Hepatocyte (in vitro differentiated cells): ENCODE results near the gene TIMM8B. TPM values are rescaled to one million over a fixed set of nuclear protein-coding genes. Genes with fewer than 3 reads are reported as not detected.
"Not testable (repeated sequence)": the region's sequence is repeated elsewhere in the genome, so short reads cannot be mapped to it uniquely, and the experiment has no call there.

ENCODE experiments used
- DNase-seq: peaks from one replicate; pipeline ENCODE4 v3.0.0-alpha.2; 2016; ENCODE audit warnings: low spot score
- H2AFZ ChIP-seq: fragments of 200-600 bp; sonication (generic); 2 replicates; pipeline ENCODE4 v1.6.0; 2016; ENCODE audit warnings: antibody characterized with exemption, mild to moderate bottlenecking
- H3K27ac ChIP-seq: fragments of 200-600 bp; sonication (generic); 2 replicates; pipeline ENCODE4 v1.5.1; 2016; ENCODE audit warnings: mild to moderate bottlenecking
- H3K27me3 ChIP-seq: fragments of 200-600 bp; sonication (generic); 2 replicates; pipeline ENCODE4 v1.6.1; 2016
- H3K36me3 ChIP-seq: fragments of 200-600 bp; sonication (generic); replicated peaks from 2 replicates; pipeline ENCODE4 v1.5.1; 2016; ENCODE audit warnings: low read depth; ENCODE audit not compliant: insufficient read depth
- H3K4me1 ChIP-seq: fragments of 200-600 bp; sonication (generic); 2 replicates; pipeline ENCODE4 v1.5.1; 2016; ENCODE audit warnings: mild to moderate bottlenecking, moderate library complexity; ENCODE audit not compliant: insufficient read depth
- H3K4me2 ChIP-seq: fragments of 200-600 bp; sonication (generic); 2 replicates; pipeline ENCODE4 v1.6.0; 2016
- H3K4me3 ChIP-seq: fragments of 200-600 bp; sonication (generic); 2 replicates; pipeline ENCODE4 v1.5.1; 2016; ENCODE audit warnings: mild to moderate bottlenecking
- H3K79me2 ChIP-seq: fragments of 200-600 bp; sonication (generic); 2 replicates; pipeline ENCODE4 v1.6.0; 2017; ENCODE audit warnings: mild to moderate bottlenecking
- H3K9me2 ChIP-seq: fragments of 200-600 bp; sonication (generic); replicated peaks from 2 replicates; pipeline ENCODE4 v1.6.0; 2017; ENCODE audit warnings: mild to moderate bottlenecking; ENCODE audit not compliant: insufficient read depth
- H3K9me3 ChIP-seq: fragments of 200-600 bp; sonication (generic); 2 replicates; pipeline ENCODE4 v1.5.1; 2016; ENCODE audit warnings: low read depth, mild to moderate bottlenecking
- H4K20me1 ChIP-seq: fragments of 200-600 bp; sonication (generic); 2 replicates; pipeline ENCODE4 v1.6.0; 2016; ENCODE audit warnings: mild to moderate bottlenecking; ENCODE audit not compliant: insufficient read depth, poor library complexity, severe bottlenecking
- CTCF ChIP-seq: fragments of 200-600 bp; sonication (generic); IDR thresholded peaks from 2 replicates; pipeline ENCODE4 v1.5.1; 2016; ENCODE audit warnings: antibody characterized with exemption, mild to moderate bottlenecking; ENCODE audit not compliant: poor library complexity
- EZH2 ChIP-seq: fragments of 200-600 bp; sonication (generic); IDR thresholded peaks from 2 replicates; pipeline ENCODE4 v1.6.1; 2016; ENCODE audit warnings: antibody characterized with exemption, mild to moderate bottlenecking, borderline replicate concordance
- EZH2phosphoT487 ChIP-seq: fragments of 200-600 bp; sonication (generic); IDR thresholded peaks from one replicate; pipeline ENCODE4 v1.6.1; 2018; ENCODE audit warnings: antibody characterized with exemption, mild to moderate bottlenecking, low read depth, moderate library complexity; ENCODE audit not compliant: unreplicated experiment, severe bottlenecking
- WGBS: methylation state at CpG from one replicate; pipeline ENCODE4 v1.1.6; 2016; ENCODE audit warnings: low lambda C conversion rate; ENCODE audit errors: missing lambda C conversion rate; 5-methylcytosine and 5-hydroxymethylcytosine counted together
- polyA plus RNA-seq: library from polyadenylated mRNA; unstranded; fragments of >200 nt; fragmentation: Nextera tagmentation; extraction: Ambion mirVana; gene quantifications from 2 replicates; pipeline ENCODE4 v1.2.1, GENCODE V29; 2016
- total RNA-seq: library from RNA; depleted of rRNA; stranded (reverse); fragments of >200 nt; gene quantifications from 2 replicates; pipeline ENCODE4 v1.2.3, GENCODE V29; 2014

The TIMM8B gene
- total and polyA plus RNA-seq, 2 experiments from 2014 or later: 62.8 to 128 TPM

GRCh38 chr11:112057170-112057569 is 29.4 kb downstream of the TIMM8B start:
- no peak overlapping the region for H3K4me3 ChIP-seq
- H3K27me3 ChIP-seq: no peaks in the 10 kb centered on the region
- H3K4me1 ChIP-seq: no peaks in the 10 kb centered on the region
- no peaks in the 10 kb centered on the region for H3K9me3 ChIP-seq
- H3K4me2 ChIP-seq: no peak overlapping the region
- no peaks in the 10 kb centered on the region for H3K79me2 ChIP-seq
- no peak for DNase-seq
- no peak overlapping the region for H3K27ac ChIP-seq
- no peaks in the 10 kb centered on the region for H4K20me1 ChIP-seq
- no peaks in the 10 kb centered on the region for H3K9me2 ChIP-seq
- WGBS: 86% methylated on average over 4 of the region's 4 CpGs
- TF ChIP-seq CTCF (no peak), EZH2 (no peak), EZH2phosphoT487 (no peak)
- no peaks in the 10 kb centered on the region for H3K36me3 ChIP-seq
- no peak overlapping the region for H2AFZ ChIP-seq

GRCh38 chr11:112051768-112052167 is 34.8 kb downstream of the TIMM8B start:
- WGBS: 95% methylated on average over 3 of the region's 3 CpGs

GRCh38 chr11:112050721-112051120 is 35.8 kb downstream of the TIMM8B start:
- no peaks in the 10 kb centered on the region for H3K36me3 ChIP-seq
- H3K9me3 ChIP-seq: no peaks in the 10 kb centered on the region
- WGBS: 100% methylated on average over 3 of the region's 3 CpGs
- DNase-seq: no peak
- no peaks in the 10 kb centered on the region for H3K79me2 ChIP-seq
- H3K4me3 ChIP-seq: no peak overlapping the region
- no peak overlapping the region for H2AFZ ChIP-seq
- TF ChIP-seq EZH2: no peak
- no peak for TF ChIP-seq CTCF
- TF ChIP-seq EZH2phosphoT487: no peak
- H3K9me2 ChIP-seq: no peaks in the 10 kb centered on the region
- H3K4me1 ChIP-seq: no peaks in the 10 kb centered on the region
- no peaks in the 10 kb centered on the region for H4K20me1 ChIP-seq
- H3K27me3 ChIP-seq: no peaks in the 10 kb centered on the region
- no peak overlapping the region for H3K27ac ChIP-seq
- no peak overlapping the region for H3K4me2 ChIP-seq

More at GRCh38 chr11:112051768-112052167, 34.8 kb downstream of the TIMM8B start:
- Histone ChIP-seq H2AFZ (no peak overlapping the region), H3K9me2 (no peaks in the 10 kb centered on the region), H3K36me3 (no peaks in the 10 kb centered on the region), H3K4me1 (no peaks in the 10 kb centered on the region), H4K20me1 (no peaks in the 10 kb centered on the region), H3K27ac (no peak overlapping the region), H3K4me3 (no peak overlapping the region), H3K79me2 (no peaks in the 10 kb centered on the region), H3K27me3 (no peaks in the 10 kb centered on the region), H3K4me2 (no peak overlapping the region), H3K9me3 (no peaks in the 10 kb centered on the region)
- no peak for TF ChIP-seq EZH2
- TF ChIP-seq CTCF: no peak
- TF ChIP-seq EZH2phosphoT487: no peak
- no peak for DNase-seq

DNA sequence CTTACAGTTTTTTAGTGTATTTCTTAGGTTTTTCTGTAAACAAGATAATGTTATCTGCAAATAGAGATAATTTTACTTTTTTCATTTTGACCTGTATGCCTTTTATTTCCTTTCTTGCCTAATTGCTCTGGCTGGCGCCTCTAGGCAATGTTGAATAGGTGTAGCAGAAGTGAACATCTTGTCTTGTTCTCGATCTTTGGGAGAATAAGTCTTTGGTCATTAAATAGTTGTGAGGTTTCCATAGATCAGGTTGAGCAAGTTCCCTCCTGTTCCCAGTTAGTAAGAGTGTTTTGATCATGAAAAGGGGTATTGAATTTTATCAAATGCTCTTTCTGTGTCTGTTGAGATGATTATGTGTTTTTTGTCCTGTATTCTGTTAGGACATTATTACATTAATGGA is 36.8 kb downstream of the TIMM8B start:
- no peaks in the 10 kb centered on the region for H3K27me3 ChIP-seq
- no peak overlapping the region for H3K27ac ChIP-seq
- WGBS: 48% methylated on average over 2 of the region's 2 CpGs
- H3K4me2 ChIP-seq: no peak overlapping the region
- no peaks in the 10 kb centered on the region for H3K9me3 ChIP-seq
- no peaks in the 10 kb centered on the region for H3K79me2 ChIP-seq
- TF ChIP-seq EZH2 (no peak), CTCF (no peak), EZH2phosphoT487 (no peak)
- no peaks in the 10 kb centered on the region for H3K36me3 ChIP-seq
- H3K4me1 ChIP-seq: no peaks in the 10 kb centered on the region
- H3K9me2 ChIP-seq: no peaks in the 10 kb centered on the region
- H3K4me3 ChIP-seq: no peak overlapping the region
- no peak for DNase-seq
- no peaks in the 10 kb centered on the region for H4K20me1 ChIP-seq
- H2AFZ ChIP-seq: no peak overlapping the region

DNA sequence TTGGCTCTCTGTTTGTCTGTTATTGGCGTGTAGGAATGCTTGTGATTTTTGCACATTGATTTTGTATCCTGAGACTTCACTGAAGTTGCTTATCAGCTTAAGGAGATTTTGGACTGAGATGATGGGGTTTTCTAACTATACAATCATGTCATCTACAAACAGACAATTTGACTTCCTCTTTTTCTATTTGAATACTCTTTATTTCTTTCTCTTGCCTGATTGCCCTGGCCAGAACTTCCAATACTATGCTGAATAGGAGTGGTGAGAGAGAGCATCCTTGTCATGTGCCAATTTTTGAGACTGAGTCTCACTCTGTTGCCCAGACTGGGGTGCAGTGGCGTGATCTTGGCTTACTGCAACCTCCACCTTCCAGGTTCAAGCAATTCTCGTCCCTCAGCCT is 38.3 kb downstream of the TIMM8B start:
- not testable (repeated sequence) for H3K36me3 ChIP-seq, H3K27ac ChIP-seq

DNA sequence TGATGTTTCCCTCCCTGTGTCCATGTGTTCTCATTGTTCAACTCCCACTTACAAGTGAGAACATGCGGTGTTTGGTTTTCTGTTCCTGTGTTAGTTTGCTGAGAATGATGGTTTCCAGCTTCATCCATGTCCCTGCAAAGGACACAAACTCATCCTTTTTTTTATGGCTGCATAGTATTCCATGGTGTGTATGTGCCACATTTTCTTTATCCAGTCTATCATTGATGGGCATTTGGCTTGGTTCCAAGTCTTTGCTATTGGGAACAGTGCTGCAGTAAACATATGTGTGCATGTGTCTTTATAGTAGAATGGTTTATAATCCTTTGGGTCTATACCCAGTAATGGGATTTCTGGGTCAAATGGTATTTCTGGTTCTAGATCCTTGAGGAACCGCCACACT is 39.9 kb downstream of the TIMM8B start:
- WGBS: 98% methylated on average over 2 of the region's 2 CpGs
- H3K4me2 ChIP-seq, H3K36me3 ChIP-seq: not testable (repeated sequence)

More for the DNA sequence above, 38.3 kb downstream of the TIMM8B start:
- H3K9me2 ChIP-seq, H3K4me1 ChIP-seq, H3K4me2 ChIP-seq, H4K20me1 ChIP-seq, H3K79me2 ChIP-seq, H3K4me3 ChIP-seq, H2AFZ ChIP-seq, H3K9me3 ChIP-seq, DNase-seq, H3K27me3 ChIP-seq: not testable (repeated sequence)
- WGBS: 96% methylated on average over 3 of the region's 3 CpGs

More for the DNA sequence above, 39.9 kb downstream of the TIMM8B start:
- not testable (repeated sequence) for H3K27ac ChIP-seq, H3K9me2 ChIP-seq, H3K79me2 ChIP-seq, DNase-seq, H3K9me3 ChIP-seq, H3K4me1 ChIP-seq, H3K4me3 ChIP-seq, H3K27me3 ChIP-seq, H2AFZ ChIP-seq, H4K20me1 ChIP-seq
